Measurements from ENCODE around the gene TTLL13. TPM values are rescaled to one million over a fixed set of nuclear protein-coding genes. Genes with fewer than 3 reads are reported as not detected.
"Not testable (repeated sequence)": the region's sequence is repeated elsewhere in the genome, so short reads cannot be mapped to it uniquely, and the experiment has no call there.

TTLL13 gene
- total and polyA plus RNA-seq, 9 of the 15 experiments (the other 6 are each of a cell fraction or from before 2014, with no cell fraction given): 0.05 to 0.24 (median 0.11) TPM; not detected in 1

GRCh38 chr15:90278467-90278866 is 29.1 kb downstream of the TTLL13 start:
- 90% methylated on average over 5 of the region's 12 CpGs for whole genome bisulfite sequencing (ENCODE audit: insufficient coverage, low coverage, missing lambda C conversion rate)
- H3K9me3 ChIP-seq (replicated peaks; ENCODE audit: control insufficient read depth, insufficient read depth, low read depth, low read length); H3K36me3 ChIP-seq (ENCODE audit: control insufficient read depth, insufficient read depth, low read length); H3K27ac ChIP-seq (ENCODE audit: extremely low read depth, low read depth, low read length); ATAC-seq; DNase-seq (ENCODE audit: extremely low read depth in 1 of 4, low spot score in 3 of 4); H3K27me3 ChIP-seq (ENCODE audit: control insufficient read depth in 2 of 2, insufficient read depth in 2 of 2, low read length in 2 of 2); H3K4me1 ChIP-seq (replicated peaks in 1 of 2; ENCODE audit: control insufficient read depth in 2 of 2, insufficient read depth in 2 of 2, low read length in 2 of 2); H3K9ac ChIP-seq (ENCODE audit: insufficient read depth in 1 of 2, low read depth in 2 of 2, low read length in 2 of 2); H2AFZ ChIP-seq (ENCODE audit: low read depth, low read length); H4K20me1 ChIP-seq (replicated peaks; ENCODE audit: control insufficient read depth, insufficient read depth, low read length); H3K79me2 ChIP-seq (ENCODE audit: control insufficient read depth, insufficient read depth, low read length); intact Hi-C loops (cut with micrococcal nuclease); BruUV-seq (replicated peaks); FAIRE-seq; H3K4me2 ChIP-seq (ENCODE audit: insufficient read depth, low read length); H3K4me3 ChIP-seq; in situ Hi-C loops (cut with MboI); CTCF ChIA-PET (ENCODE audit: low intra/inter-chr PET ratio); H3K9me1 ChIP-seq (ENCODE audit: control insufficient read depth, insufficient read depth, low read length); POLR2A ChIA-PET: not testable (repeated sequence)
- peak; percentile 68 for TF ChIP-seq ZNF121 (CRISPR knock-in tag; conservative IDR thresholded peaks at IDR 0.05)

GRCh38 chr15:90280743-90281142 is 31.4 kb downstream of the TTLL13 start:
- H3K4me1 ChIP-seq (replicated peaks in 1 of 2; ENCODE audit: control insufficient read depth in 2 of 2, insufficient read depth in 2 of 2, low read length in 2 of 2); H4K20me1 ChIP-seq (replicated peaks; ENCODE audit: control insufficient read depth, insufficient read depth, low read length); H3K4me2 ChIP-seq (ENCODE audit: insufficient read depth, low read length); CTCF ChIA-PET (ENCODE audit: low intra/inter-chr PET ratio); H3K9ac ChIP-seq (ENCODE audit: insufficient read depth in 1 of 2, low read depth in 2 of 2, low read length in 2 of 2); H3K4me3 ChIP-seq; H3K79me2 ChIP-seq (ENCODE audit: control insufficient read depth, insufficient read depth, low read length); H3K27ac ChIP-seq (ENCODE audit: extremely low read depth, low read depth, low read length); FAIRE-seq; in situ Hi-C loops (cut with MboI); H3K36me3 ChIP-seq (ENCODE audit: control insufficient read depth, insufficient read depth, low read length); BruUV-seq (replicated peaks); POLR2A ChIA-PET; H2AFZ ChIP-seq (ENCODE audit: low read depth, low read length); H3K9me3 ChIP-seq (replicated peaks; ENCODE audit: control insufficient read depth, insufficient read depth, low read depth, low read length); H3K9me1 ChIP-seq (ENCODE audit: control insufficient read depth, insufficient read depth, low read length); H3K27me3 ChIP-seq (ENCODE audit: control insufficient read depth in 2 of 2, insufficient read depth in 2 of 2, low read length in 2 of 2); DNase-seq (ENCODE audit: extremely low read depth in 1 of 4, low spot score in 3 of 4): not testable (repeated sequence)
- WGBS (ENCODE audit: insufficient coverage, low coverage, missing lambda C conversion rate): 49% methylated on average over 5 of the region's 5 CpGs
- ATAC-seq: peak; percentile 79
- intact Hi-C loops (cut with micrococcal nuclease): loop anchor here (10.0 kb wide), 1 partner anchor 536 kb away; no protein-coding TSS in a partner anchor
- TF ChIP-seq MAFG (tag; conservative IDR thresholded peaks at IDR 0.05): 0 out of 2 replicates have a peak, but pooled peaks have one; percentile 17
- TF ChIP-seq C11orf30 (IDR thresholded peaks at IDR 0.05; ENCODE audit: low read depth): peak; percentile 42; the same call in 1 of the 2 replicates
- TF ChIP-seq SMARCA4 (IDR thresholded peaks at IDR 0.05): 0 out of 2 replicates have a peak, but pooled peaks have one; percentile 36
- peak; percentile 74; the same call in 1 of the 2 replicates for TF ChIP-seq NFE2 (IDR thresholded peaks at IDR 0.05; ENCODE audit: low read depth)
- TF ChIP-seq NFATC3 (IDR thresholded peaks at IDR 0.05): peak; percentile 63; the same call in 1 of the 2 replicates
- peak; percentile 47 for TF ChIP-seq ARID1B (IDR thresholded peaks at IDR 0.05)
- peak; percentile 11; the same call in 1 of the 2 replicates for TF ChIP-seq ZNF384 (IDR thresholded peaks at IDR 0.05; ENCODE audit: low read depth, low read length)
- peak; percentile 30; the same call in 1 of the 2 replicates for TF ChIP-seq ZNF316 (IDR thresholded peaks at IDR 0.05)

- H3K4me3 ChIP-seq; H3K9me1 ChIP-seq (ENCODE audit: control insufficient read depth, insufficient read depth, low read length); ATAC-seq; H3K27me3 ChIP-seq (ENCODE audit: control insufficient read depth in 2 of 2, insufficient read depth in 2 of 2, low read length in 2 of 2); H3K9me3 ChIP-seq (replicated peaks; ENCODE audit: control insufficient read depth, insufficient read depth, low read depth, low read length); H2AFZ ChIP-seq (ENCODE audit: low read depth, low read length); H3K9ac ChIP-seq (ENCODE audit: insufficient read depth in 1 of 2, low read depth in 2 of 2, low read length in 2 of 2); FAIRE-seq; H3K4me1 ChIP-seq (replicated peaks in 1 of 2; ENCODE audit: control insufficient read depth in 2 of 2, insufficient read depth in 2 of 2, low read length in 2 of 2); H3K4me2 ChIP-seq (ENCODE audit: insufficient read depth, low read length); DNase-seq (ENCODE audit: extremely low read depth in 1 of 4, low spot score in 3 of 4); H4K20me1 ChIP-seq (replicated peaks; ENCODE audit: control insufficient read depth, insufficient read depth, low read length); H3K79me2 ChIP-seq (ENCODE audit: control insufficient read depth, insufficient read depth, low read length); H3K36me3 ChIP-seq (ENCODE audit: control insufficient read depth, insufficient read depth, low read length); in situ Hi-C loops (cut with MboI); H3K27ac ChIP-seq (ENCODE audit: extremely low read depth, low read depth, low read length); BruUV-seq (replicated peaks): not testable (repeated sequence)
- intact Hi-C loops (cut with micrococcal nuclease): loop anchor here (10.0 kb wide), 1 partner anchor 537 kb away; no protein-coding TSS in a partner anchor
- WGBS (ENCODE audit: insufficient coverage, low coverage, missing lambda C conversion rate): 64% methylated on average over 4 of the region's 6 CpGs
- ChIA-PET CTCF (ENCODE audit: low intra/inter-chr PET ratio) (interaction anchor here (1.3 kb wide), 1 partner anchor 139 kb away, joined by 6 read pairs; no protein-coding TSS in a partner anchor), POLR2A (interaction anchor here (1.1 kb wide), 1 partner anchor 13 kb away, joined by 3 read pairs; no protein-coding TSS in a partner anchor)
These were observed 32.3 kb downstream of the TTLL13 start for GRCh38 chr15:90281637-90282036.

Data from K562 (cell line).